DOHH2 (cell line): Measurements from ENCODE around the gene RAD51B.

Experiments used
- EZH2phosphoT487 ChIP-seq: fragments of 200-600 bp; sonication (generic); IDR thresholded peaks from 2 replicates; pipeline ENCODE4 v1.6.1; 2017; ENCODE audit warnings: borderline replicate concordance, mild to moderate bottlenecking, antibody characterized with exemption, low read length, moderate library complexity, mixed read lengths
- TF ChIP-seq, protein P1 (sequence below): fragments of 200-600 bp; sonication (generic); IDR thresholded peaks from one replicate; pipeline ENCODE4 v1.5.1; 2014; ENCODE audit warnings: antibody characterized with exemption, mild to moderate bottlenecking, low read depth, low read length; ENCODE audit not compliant: poor library complexity, severe bottlenecking

DNA sequence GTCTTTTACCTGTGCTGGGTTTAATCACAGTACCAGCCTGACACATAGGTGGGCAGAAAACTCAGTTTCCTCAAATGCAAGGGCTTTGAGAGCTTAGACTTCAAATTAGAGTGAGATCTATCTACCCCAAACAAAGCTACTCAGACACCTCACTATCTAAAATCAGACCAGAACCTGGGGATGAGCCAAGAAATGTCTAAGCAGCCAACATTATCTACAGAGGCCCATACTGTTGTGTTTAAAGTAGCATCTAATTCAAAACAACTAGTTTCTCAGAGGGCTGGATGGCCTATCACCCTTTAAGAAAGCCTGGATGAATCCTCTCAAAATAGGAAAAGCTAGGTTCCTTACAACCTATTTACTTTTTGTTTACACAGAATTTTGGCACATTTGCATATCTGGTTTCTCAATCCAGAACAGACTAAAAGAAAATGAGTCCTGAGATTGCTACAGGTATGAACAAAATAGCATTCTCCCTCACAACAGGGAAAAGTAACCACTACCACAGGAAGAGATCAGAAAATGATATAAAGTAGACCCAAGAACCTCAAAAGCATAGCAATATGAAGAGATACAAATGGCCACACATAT is 830.9 kb downstream of the RAD51B start:
- TF ChIP-seq, protein P1, sequence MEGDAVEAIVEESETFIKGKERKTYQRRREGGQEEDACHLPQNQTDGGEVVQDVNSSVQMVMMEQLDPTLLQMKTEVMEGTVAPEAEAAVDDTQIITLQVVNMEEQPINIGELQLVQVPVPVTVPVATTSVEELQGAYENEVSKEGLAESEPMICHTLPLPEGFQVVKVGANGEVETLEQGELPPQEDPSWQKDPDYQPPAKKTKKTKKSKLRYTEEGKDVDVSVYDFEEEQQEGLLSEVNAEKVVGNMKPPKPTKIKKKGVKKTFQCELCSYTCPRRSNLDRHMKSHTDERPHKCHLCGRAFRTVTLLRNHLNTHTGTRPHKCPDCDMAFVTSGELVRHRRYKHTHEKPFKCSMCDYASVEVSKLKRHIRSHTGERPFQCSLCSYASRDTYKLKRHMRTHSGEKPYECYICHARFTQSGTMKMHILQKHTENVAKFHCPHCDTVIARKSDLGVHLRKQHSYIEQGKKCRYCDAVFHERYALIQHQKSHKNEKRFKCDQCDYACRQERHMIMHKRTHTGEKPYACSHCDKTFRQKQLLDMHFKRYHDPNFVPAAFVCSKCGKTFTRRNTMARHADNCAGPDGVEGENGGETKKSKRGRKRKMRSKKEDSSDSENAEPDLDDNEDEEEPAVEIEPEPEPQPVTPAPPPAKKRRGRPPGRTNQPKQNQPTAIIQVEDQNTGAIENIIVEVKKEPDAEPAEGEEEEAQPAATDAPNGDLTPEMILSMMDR: no peak
- TF ChIP-seq EZH2phosphoT487: no peak
